ENCODE results near the gene FAM83E.

DNA sequence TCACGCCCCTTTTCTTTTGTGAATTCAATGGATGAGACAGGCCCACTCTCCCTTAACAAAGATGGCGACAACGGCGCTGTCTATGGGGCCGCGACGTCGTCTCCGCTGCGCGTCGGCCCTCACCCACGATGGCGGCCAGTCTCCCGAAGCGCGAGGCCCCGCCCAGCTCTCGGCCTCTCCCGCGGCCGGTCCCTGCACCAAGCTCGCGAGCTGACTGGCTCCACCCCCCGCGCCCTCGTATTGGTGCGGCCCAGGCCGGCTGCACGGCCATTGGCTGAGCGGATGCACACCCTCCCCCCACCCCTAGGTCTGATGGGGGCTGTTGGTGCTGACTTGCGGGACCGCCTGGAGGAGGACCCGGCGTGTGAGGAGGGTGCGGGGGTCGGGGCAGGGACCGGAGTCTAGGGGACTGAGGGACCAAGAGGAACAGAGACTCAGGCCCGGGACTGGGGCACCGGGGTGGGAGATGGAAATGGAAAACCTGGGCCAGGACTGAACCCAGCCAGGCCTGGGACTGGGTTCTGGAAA lies 9.3 kb upstream of the FAM83E start:
- TF ChIP-seq, protein P1, sequence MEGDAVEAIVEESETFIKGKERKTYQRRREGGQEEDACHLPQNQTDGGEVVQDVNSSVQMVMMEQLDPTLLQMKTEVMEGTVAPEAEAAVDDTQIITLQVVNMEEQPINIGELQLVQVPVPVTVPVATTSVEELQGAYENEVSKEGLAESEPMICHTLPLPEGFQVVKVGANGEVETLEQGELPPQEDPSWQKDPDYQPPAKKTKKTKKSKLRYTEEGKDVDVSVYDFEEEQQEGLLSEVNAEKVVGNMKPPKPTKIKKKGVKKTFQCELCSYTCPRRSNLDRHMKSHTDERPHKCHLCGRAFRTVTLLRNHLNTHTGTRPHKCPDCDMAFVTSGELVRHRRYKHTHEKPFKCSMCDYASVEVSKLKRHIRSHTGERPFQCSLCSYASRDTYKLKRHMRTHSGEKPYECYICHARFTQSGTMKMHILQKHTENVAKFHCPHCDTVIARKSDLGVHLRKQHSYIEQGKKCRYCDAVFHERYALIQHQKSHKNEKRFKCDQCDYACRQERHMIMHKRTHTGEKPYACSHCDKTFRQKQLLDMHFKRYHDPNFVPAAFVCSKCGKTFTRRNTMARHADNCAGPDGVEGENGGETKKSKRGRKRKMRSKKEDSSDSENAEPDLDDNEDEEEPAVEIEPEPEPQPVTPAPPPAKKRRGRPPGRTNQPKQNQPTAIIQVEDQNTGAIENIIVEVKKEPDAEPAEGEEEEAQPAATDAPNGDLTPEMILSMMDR (IDR thresholded peaks at IDR 0.05): peak in 2 of 3 experiments; percentile 15 to 27
- no peak for TF ChIP-seq POLR2A (IDR thresholded peaks at IDR 0.05)

Measured in testis (tissue), 2 donors.